ENCODE measurements around the gene AGPAT2.

Gene AGPAT2

GRCh38 chr9:136626740-136627642 lies 60.3 kb downstream of the AGPAT2 start:
- DNase-seq (ENCODE audit: low read depth in 2 of 2): no peak

- no peak for DNase-seq (ENCODE audit: low read depth in 2 of 2)
These were observed 61.1 kb downstream of the AGPAT2 start for GRCh38 chr9:136626066-136626725.

- DNase-seq (ENCODE audit: low read depth in 2 of 2): no peak
These were observed 61.9 kb downstream of the AGPAT2 start for GRCh38 chr9:136625101-136626065.

GRCh38 chr9:136624184-136624951 lies 62.9 kb downstream of the AGPAT2 start:
- DNase-seq (ENCODE audit: low read depth in 2 of 2): no peak

- no peak for DNase-seq (ENCODE audit: low read depth in 2 of 2)
These were observed 63.4 kb downstream of the AGPAT2 start for GRCh38 chr9:136623842-136624183.
